Stimulated activated naive CD8-positive, alpha-beta T cell treated with anti-CD3 and anti-CD28 coated beads, Interleukin-15, Interleukin-2, amounts not matched to agents 100 U/mL and 50 U/mL, for 24 hours (primary cell): ENCODE results near the gene TNNI3.
"Not testable (repeated sequence)": the region's sequence is repeated elsewhere in the genome, so short reads cannot be mapped to it uniquely, and the experiment has no call there.

Experiments used
- ATAC-seq: fragments of 150-1000 bp; cut with Tn5 transposase; one replicate; pipeline ENCODE4 v1.10.0; 2021
- DNase-seq: peaks from one replicate; pipeline ENCODE4 v3.0.0; 2021

Gene TNNI3

GRCh38 chr19:55173186-55173713 lies 15.7 kb upstream of the TNNI3 start:
- DNase-seq (no peak), ATAC-seq (no peak)

- DNase-seq (no peak), ATAC-seq (no peak)
Measured at GRCh38 chr19:55172741-55173140, 15.2 kb upstream of the TNNI3 start.

- ATAC-seq, DNase-seq: not testable (repeated sequence)
Measured at GRCh38 chr19:55172318-55172717, 14.8 kb upstream of the TNNI3 start.

- ATAC-seq (no peak), DNase-seq (no peak)
Measured at GRCh38 chr19:55171440-55171839, 13.9 kb upstream of the TNNI3 start.

GRCh38 chr19:55169136-55169535 lies 11.6 kb upstream of the TNNI3 start:
- ATAC-seq = no peak
- DNase-seq = no peak

- peak; percentile 78 for DNase-seq
- peak; percentile 91 for ATAC-seq
Measured at GRCh38 chr19:55166530-55167268, 9.2 kb upstream of the TNNI3 start, which contains the start of gene DNAAF3. DNAAF3 (minus strand) TSS chr19:55166613; CDS start chr19:55166413, 200 bp downstream.

- ATAC-seq = peak; percentile 72
- peak; percentile 42 for DNase-seq
Measured at GRCh38 chr19:55165952-55166529, 8.5 kb upstream of the TNNI3 start.

- ATAC-seq (no peak), DNase-seq (no peak)
Measured at GRCh38 chr19:55161571-55162322, 4.2 kb upstream of the TNNI3 start.

GRCh38 chr19:55160986-55161365 lies 3.4 kb upstream of the TNNI3 start:
- no peak for ATAC-seq
- no peak for DNase-seq

- ATAC-seq = peak; percentile 90
- peak; percentile 94 for DNase-seq
Measured at GRCh38 chr19:55160128-55160985, 2.8 kb upstream of the TNNI3 start.

GRCh38 chr19:55158848-55159749 lies 1.6 kb upstream of the TNNI3 start:
- ATAC-seq (no peak), DNase-seq (no peak)

- DNase-seq (no peak), ATAC-seq (no peak)
Measured at GRCh38 chr19:55158423-55158822, 891 bp upstream of the TNNI3 start.

GRCh38 chr19:55156202-55157063 lies 1.1 kb downstream of the TNNI3 start:
- DNase-seq = peak; percentile 61
- ATAC-seq = no peak

GRCh38 chr19:55155784-55156183 lies 1.7 kb downstream of the TNNI3 start:
- not testable (repeated sequence) for DNase-seq, ATAC-seq

- ATAC-seq (no peak), DNase-seq (no peak)
Measured at GRCh38 chr19:55153652-55154264, 3.8 kb downstream of the TNNI3 start.

GRCh38 chr19:55152017-55152416 lies 5.5 kb downstream of the TNNI3 start:
- DNase-seq = no peak
- no peak for ATAC-seq

- DNase-seq (no peak), ATAC-seq (no peak)
Measured at GRCh38 chr19:55149078-55150003, 8.2 kb downstream of the TNNI3 start, which contains the start of gene TNNT1. TNNT1 (minus strand) TSS chr19:55149206; CDS start chr19:55147157, 2,049 bp downstream.
